Thyroid gland (tissue), 4 donors: ENCODE measurements around the gene CCNC. TPM values are rescaled to one million over a fixed set of nuclear protein-coding genes. Genes with fewer than 3 reads are reported as not detected.
A peak's percentile ranks its signal among the peaks of the same experiment; 100 is the strongest.

ENCODE experiments used
- DNase-seq, 2 donors: peaks; one replicate each; pipeline ENCODE4 v3.0.0-alpha.2; 2019
- H3K27ac ChIP-seq, 3 donors: fragments of 200-600 bp; sonication (generic); 1 replicate in 2 of 3; 2 replicates in 1 of 3; pipeline ENCODE4 v1.5.1; 2016 to 2019; ENCODE audit warnings: mild to moderate bottlenecking in 1 of 3, moderate library complexity in 1 of 3
- H3K27me3 ChIP-seq: fragments of 200-600 bp; sonication (generic); one replicate; pipeline ENCODE4 v1.5.1; 2019
- H3K36me3 ChIP-seq, 2 donors: fragments of 200-600 bp; sonication (generic); one replicate each; pipeline ENCODE4 v1.5.1; 2016 to 2019
- H3K4me1 ChIP-seq, 2 donors: fragments of 200-600 bp; sonication (generic); one replicate each; pipeline ENCODE4 v1.5.1; 2017 to 2019
- H3K4me3 ChIP-seq, 3 donors: fragments of 200-600 bp; sonication (generic); replicated peaks in 1 of 3; 1 replicate in 2 of 3; 2 replicates in 1 of 3; pipeline ENCODE4 v1.5.1; 2016; ENCODE audit warnings: mild to moderate bottlenecking in 1 of 3
- H3K9me3 ChIP-seq: fragments of 200-600 bp; sonication (generic); one replicate; pipeline ENCODE4 v1.5.1; 2017
- CTCF ChIP-seq, 6 experiments: fragments of 200-600 bp in 3 of 6; fragments of 450-650 bp in 3 of 6; sonication (generic) in 3 of 6; IDR thresholded peaks; one replicate each; pipeline ENCODE4 v1.5.1; 2016 to 2019; ENCODE audit warnings: antibody characterized with exemption in 6 of 6, mild to moderate bottlenecking in 2 of 6, inconsistent platforms in 1 of 6, moderate library complexity in 1 of 6
- POLR2A ChIP-seq, 2 donors: fragments of 450-650 bp; IDR thresholded peaks; one replicate each; pipeline ENCODE4 v1.6.1; 2017; ENCODE audit warnings: antibody characterized with exemption in 2 of 2, mild to moderate bottlenecking in 2 of 2, moderate library complexity in 1 of 2
- WGBS, 2 donors: methylation state at CpG; one replicate each; pipeline ENCODE4 v1.1.5; 2017; 5-methylcytosine and 5-hydroxymethylcytosine counted together
- intact Hi-C: fragments of 100-400 bp; cut with DNase I; formaldehyde crosslinking; loops from one replicate; pipeline ENCODE4 v1.15.1; 2023
- total RNA-seq, 4 donors: library from RNA; depleted of rRNA; stranded (reverse); fragments of >200 nt; gene quantifications; one replicate each; pipeline ENCODE4 v1.2.3, GENCODE V29; 2016

The CCNC gene
- total RNA-seq, 4 donors from 2014 or later, result 74.2 to 393 (median 92.2) TPM

GRCh38 chr6:99613409-99613704 is 44.9 kb upstream of the CCNC start:
- 0% methylated on average over 4 of the region's 37 CpGs; no CpG with 5 or more reads in 1 of the 2 donors for WGBS, 2 donors
- Histone ChIP-seq H3K4me3 (peak overlapping the region in 1 of 3 donors; percentile 39), H3K27me3 (peaks cover 66% of the 10 kb centered on the region), H3K36me3 (no peaks in the 10 kb centered on the region), H3K27ac (no peak overlapping the region), H3K4me1 (peaks cover 20 to 23% of the 10 kb centered on the region in 2 donors), H3K9me3 (no peaks in the 10 kb centered on the region)
- TF ChIP-seq CTCF (IDR thresholded peaks at IDR 0.05) (peak in 1 of 6 experiments; percentile 47), POLR2A (IDR thresholded peaks at IDR 0.05) (no peak)
- DNase-seq, result no peak
- intact Hi-C loops, result no loop called here

GRCh38 chr6:99612551-99613408 is 44.3 kb upstream of the CCNC start:
- peaks cover 20 to 23% of the 10 kb centered on the region in 2 donors for H3K4me1 ChIP-seq
- no peak for DNase-seq
- intact Hi-C loops, result no loop called here
- WGBS, 2 donors, result 10 to 12% methylated on average over 36 to 43 of the region's 56 CpGs
- H3K9me3 ChIP-seq, result no peaks in the 10 kb centered on the region
- no peaks in the 10 kb centered on the region for H3K36me3 ChIP-seq
- peaks cover 69% of the 10 kb centered on the region for H3K27me3 ChIP-seq
- peak overlapping the region in 1 of 3 donors; percentile 39 for H3K4me3 ChIP-seq
- TF ChIP-seq CTCF (IDR thresholded peaks at IDR 0.05) (no peak), POLR2A (IDR thresholded peaks at IDR 0.05) (no peak)
- no peak overlapping the region for H3K27ac ChIP-seq

DNA sequence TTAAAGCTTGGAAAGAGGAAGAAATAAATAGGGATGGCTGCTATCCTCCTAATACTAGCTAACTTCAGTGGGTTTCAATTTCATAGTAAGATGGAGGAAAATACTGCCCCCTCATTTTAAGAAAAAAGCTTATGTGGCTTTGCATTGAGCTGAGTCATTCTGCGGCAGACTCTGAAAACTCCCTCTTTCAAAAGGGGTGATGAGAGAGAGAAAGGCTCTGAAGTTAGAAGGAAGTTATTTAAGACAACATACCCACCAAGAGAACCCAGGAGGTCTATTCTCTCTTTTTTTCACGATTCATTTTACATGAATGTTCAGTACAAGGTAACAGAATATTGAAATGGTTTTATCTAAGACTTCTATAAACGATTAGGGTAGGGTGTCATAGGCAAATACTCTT is 42.7 kb upstream of the CCNC start:
- H3K4me1 ChIP-seq, result peaks cover 20 to 23% of the 10 kb centered on the region in 2 donors
- no peak overlapping the region for H3K4me3 ChIP-seq
- 4 to 11% methylated on average over 3 of the region's 3 CpGs for WGBS, 2 donors
- no peaks in the 10 kb centered on the region for H3K9me3 ChIP-seq
- no peak for DNase-seq
- TF ChIP-seq POLR2A (IDR thresholded peaks at IDR 0.05), result no peak
- no peak for TF ChIP-seq CTCF (IDR thresholded peaks at IDR 0.05)
- H3K27me3 ChIP-seq, result peaks cover 71% of the 10 kb centered on the region
- H3K36me3 ChIP-seq, result no peaks in the 10 kb centered on the region
- H3K27ac ChIP-seq, result no peak overlapping the region
- intact Hi-C loops, result no loop called here

- no peaks in the 10 kb centered on the region for H3K36me3 ChIP-seq
- H3K4me3 ChIP-seq, result no peak overlapping the region
- TF ChIP-seq POLR2A (IDR thresholded peaks at IDR 0.05), result no peak
- no peak for TF ChIP-seq CTCF (IDR thresholded peaks at IDR 0.05)
- WGBS, 2 donors, result 9 to 19% methylated on average over 2 of the region's 2 CpGs
- intact Hi-C loops, result no loop called here
- DNase-seq, result no peak
- H3K27ac ChIP-seq, result no peak overlapping the region
- H3K27me3 ChIP-seq, result peaks cover 71% of the 10 kb centered on the region
- no peaks in the 10 kb centered on the region for H3K9me3 ChIP-seq
- H3K4me1 ChIP-seq, result peaks cover 20 to 23% of the 10 kb centered on the region in 2 donors
These were observed 41.5 kb upstream of the CCNC start for GRCh38 chr6:99609905-99610489.

GRCh38 chr6:99608886-99609482 is 40.5 kb upstream of the CCNC start:
- Histone ChIP-seq H3K4me3 (no peak overlapping the region), H3K27me3 (peaks cover 71% of the 10 kb centered on the region), H3K36me3 (no peaks in the 10 kb centered on the region), H3K9me3 (no peaks in the 10 kb centered on the region), H3K27ac (no peak overlapping the region), H3K4me1 (peaks cover 13 to 20% of the 10 kb centered on the region in 2 donors)
- intact Hi-C loops, result no loop called here
- WGBS, 2 donors, result 10 to 11% methylated on average over 24 of the region's 24 CpGs
- DNase-seq, result no peak
- TF ChIP-seq CTCF (IDR thresholded peaks at IDR 0.05) (no peak), POLR2A (IDR thresholded peaks at IDR 0.05) (no peak)
